Gastrocnemius medialis (tissue), 4 donors: ENCODE measurements around the gene APOC3. TPM values are rescaled to one million over a fixed set of nuclear protein-coding genes. Genes with fewer than 3 reads are reported as not detected.

Experiments used
- ATAC-seq, 2 donors: fragments of 150-250 bp; one replicate each; pipeline ENCODE4 v1.9.1; 2016
- DNase-seq, 2 donors: peaks; one replicate each; pipeline ENCODE4 v3.0.0-alpha.2; 2019
- H3K27ac ChIP-seq, 4 donors: fragments of 200-600 bp; sonication (generic); 1 replicate in 1 of 4; 2 replicates in 3 of 4; pipeline ENCODE4 v1.5.1; 2016 to 2018; ENCODE audit warnings: mild to moderate bottlenecking in 2 of 4, moderate library complexity in 1 of 4
- H3K27me3 ChIP-seq, 3 donors: fragments of 200-600 bp; sonication (generic) in 2 of 3; 1 replicate in 1 of 3; 2 replicates in 2 of 3; pipeline versions ENCODE4 v1.5.1 to v1.6.0; 2016 to 2019; ENCODE audit warnings: mild to moderate bottlenecking in 1 of 3, moderate library complexity in 1 of 3
- H3K36me3 ChIP-seq, 2 donors: fragments of 200-600 bp; sonication (generic) in 1 of 2; one replicate each; pipeline ENCODE4 v1.5.1; 2017 to 2018
- H3K4me1 ChIP-seq, 2 donors: fragments of 200-600 bp; sonication (generic) in 1 of 2; one replicate each; pipeline ENCODE4 v1.5.1; 2016 to 2017; ENCODE audit warnings: mild to moderate bottlenecking in 2 of 2
- H3K4me3 ChIP-seq, 4 donors: fragments of 200-600 bp; sonication (generic) in 3 of 4; 1 replicate in 1 of 4; 2 replicates in 3 of 4; pipeline ENCODE4 v1.5.1; 2016 to 2019; ENCODE audit warnings: mild to moderate bottlenecking in 2 of 4
- H3K9me3 ChIP-seq, 3 donors: fragments of 200-600 bp; sonication (generic) in 2 of 3; 1 replicate in 1 of 3; 2 replicates in 2 of 3; pipeline ENCODE4 v1.5.1; 2016 to 2019
- POLR2A ChIP-seq, 2 donors: fragments of 450-650 bp; IDR thresholded peaks; one replicate each; pipeline ENCODE4 v1.6.1; 2017; ENCODE audit warnings: antibody characterized with exemption in 2 of 2, mild to moderate bottlenecking in 2 of 2, moderate library complexity in 2 of 2
- in situ Hi-C, 4 donors: fragments of 200-750 bp; cut with MboI; loops; one replicate each; pipeline versions ENCODE4 v1.15.0 to v1.8.0; 2017; ENCODE audit warnings: low sequenced_read_pairs in 4 of 4
- intact Hi-C: fragments of 100-400 bp; cut with DNase I; formaldehyde crosslinking; loops from one replicate; pipeline ENCODE4 v1.15.1; 2023; ENCODE audit warnings: low total_unique reads
- total RNA-seq, 4 donors: library from RNA; depleted of rRNA; stranded (reverse); fragments of >200 nt; gene quantifications; one replicate each; pipeline versions ENCODE4 v1.1.0 to v1.2.3, GENCODE V29; 2016
- TF ChIP-seq, protein P1 (sequence below), 5 experiments: fragments of 450-650 bp in 3 of 5; fragments of 200-600 bp in 2 of 5; sonication (generic) in 2 of 5; IDR thresholded peaks in 4 of 5; conservative IDR thresholded peaks in 1 of 5; 1 replicate in 4 of 5; 2 replicates in 1 of 5; pipeline ENCODE4 v1.5.1; 2016 to 2019; ENCODE audit warnings: antibody characterized with exemption in 5 of 5, mild to moderate bottlenecking in 3 of 5, moderate library complexity in 3 of 5

APOC3 gene
- total RNA-seq, 4 donors from 2014 or later: 19.3 to 45.7 TPM; not detected in 2

DNA sequence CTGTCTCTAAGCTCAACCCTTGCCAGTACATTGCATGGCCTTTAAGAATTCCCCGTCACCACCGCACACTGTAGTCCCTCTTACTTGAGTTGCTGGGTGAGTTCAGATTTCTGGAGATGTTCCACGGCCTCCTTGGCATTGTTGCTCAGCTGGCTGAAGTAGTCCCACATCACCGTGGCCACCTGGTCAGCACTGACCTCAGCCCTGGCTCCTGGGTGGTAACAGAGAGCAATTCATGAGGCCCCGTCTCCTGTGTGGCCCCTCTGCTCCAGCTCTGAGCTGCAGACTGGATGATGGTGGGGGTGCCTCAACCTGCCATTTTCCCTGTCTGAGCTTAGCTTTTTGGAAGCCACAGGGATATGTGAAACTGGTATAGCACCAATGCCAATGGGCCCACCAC, 7.1 kb upstream of the APOC3 start:
- no peaks in the 10 kb centered on the region for H3K27me3 ChIP-seq
- ATAC-seq (peak; percentile 60 to 85), DNase-seq (peak in 1 of 2 donors; percentile 55)
- no peaks in the 10 kb centered on the region for H3K36me3 ChIP-seq
- TF ChIP-seq, protein P1, sequence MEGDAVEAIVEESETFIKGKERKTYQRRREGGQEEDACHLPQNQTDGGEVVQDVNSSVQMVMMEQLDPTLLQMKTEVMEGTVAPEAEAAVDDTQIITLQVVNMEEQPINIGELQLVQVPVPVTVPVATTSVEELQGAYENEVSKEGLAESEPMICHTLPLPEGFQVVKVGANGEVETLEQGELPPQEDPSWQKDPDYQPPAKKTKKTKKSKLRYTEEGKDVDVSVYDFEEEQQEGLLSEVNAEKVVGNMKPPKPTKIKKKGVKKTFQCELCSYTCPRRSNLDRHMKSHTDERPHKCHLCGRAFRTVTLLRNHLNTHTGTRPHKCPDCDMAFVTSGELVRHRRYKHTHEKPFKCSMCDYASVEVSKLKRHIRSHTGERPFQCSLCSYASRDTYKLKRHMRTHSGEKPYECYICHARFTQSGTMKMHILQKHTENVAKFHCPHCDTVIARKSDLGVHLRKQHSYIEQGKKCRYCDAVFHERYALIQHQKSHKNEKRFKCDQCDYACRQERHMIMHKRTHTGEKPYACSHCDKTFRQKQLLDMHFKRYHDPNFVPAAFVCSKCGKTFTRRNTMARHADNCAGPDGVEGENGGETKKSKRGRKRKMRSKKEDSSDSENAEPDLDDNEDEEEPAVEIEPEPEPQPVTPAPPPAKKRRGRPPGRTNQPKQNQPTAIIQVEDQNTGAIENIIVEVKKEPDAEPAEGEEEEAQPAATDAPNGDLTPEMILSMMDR (IDR thresholded peaks at IDR 0.05 in 4 of 5, conservative IDR thresholded peaks at IDR 0.05 in 1 of 5): no peak
- peak overlapping the region in 1 of 4 donors; percentile 60 for H3K27ac ChIP-seq
- in situ Hi-C loops: no loop called here
- no peaks in the 10 kb centered on the region for H3K4me1 ChIP-seq
- intact Hi-C loops: no loop called here
- H3K4me3 ChIP-seq: no peak overlapping the region
- H3K9me3 ChIP-seq: no peaks in the 10 kb centered on the region

- in situ Hi-C loops: no loop called here
- H3K9me3 ChIP-seq: no peaks in the 10 kb centered on the region
- no peak for ATAC-seq
- no peak for DNase-seq
- H3K4me3 ChIP-seq: no peak within 1 kb of the TSS
- no peaks in the 10 kb centered on the region for H3K4me1 ChIP-seq
- no peaks in the 10 kb centered on the region for H3K27me3 ChIP-seq
- no peak for TF ChIP-seq POLR2A (IDR thresholded peaks at IDR 0.05)
- TF ChIP-seq, protein P1 (IDR thresholded peaks at IDR 0.05 in 4 of 5, conservative IDR thresholded peaks at IDR 0.05 in 1 of 5): no peak
- peak within 1 kb of the TSS in 1 of 4 donors; percentile 60 for H3K27ac ChIP-seq
- intact Hi-C loops: no loop called here
- H3K36me3 ChIP-seq: no peaks in the 10 kb centered on the region
These were observed 6.5 kb upstream of the APOC3 start, which contains the start of gene APOA4 for GRCh38 chr11:116823031-116823843. Gene APOA4, minus strand, starts transcription at chr11:116823304. Its CDS starts 113 bp downstream, at chr11:116823191.

DNA sequence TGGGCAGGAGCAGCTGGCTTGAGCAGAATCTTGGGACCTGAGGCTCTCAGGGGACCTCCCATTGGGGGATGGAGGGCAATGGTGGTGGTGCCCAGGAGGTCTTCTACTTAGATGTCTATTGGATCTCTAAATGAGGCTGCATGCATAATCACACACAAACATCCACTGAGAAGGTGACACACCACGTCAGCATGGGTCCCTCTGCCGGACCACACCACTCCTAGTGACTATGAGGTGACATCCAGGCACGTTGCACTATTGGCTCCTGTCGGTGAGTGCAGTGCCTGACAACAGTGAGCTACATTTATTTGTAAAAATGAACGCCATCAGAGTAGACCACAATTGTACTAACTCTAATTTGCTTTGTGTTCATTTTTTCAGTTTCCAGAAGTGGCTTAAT, 4.3 kb upstream of the APOC3 start:
- in situ Hi-C loops (no loop called here), intact Hi-C loops (no loop called here)
- no peaks in the 10 kb centered on the region for H3K36me3 ChIP-seq
- H3K27me3 ChIP-seq: no peaks in the 10 kb centered on the region
- H3K9me3 ChIP-seq: no peaks in the 10 kb centered on the region
- no peak for ATAC-seq
- TF ChIP-seq, protein P1 (IDR thresholded peaks at IDR 0.05 in 4 of 5, conservative IDR thresholded peaks at IDR 0.05 in 1 of 5): no peak
- TF ChIP-seq POLR2A (IDR thresholded peaks at IDR 0.05): no peak
- no peak for DNase-seq
- no peak overlapping the region for H3K27ac ChIP-seq
- H3K4me3 ChIP-seq: no peak overlapping the region
- H3K4me1 ChIP-seq: no peaks in the 10 kb centered on the region

DNA sequence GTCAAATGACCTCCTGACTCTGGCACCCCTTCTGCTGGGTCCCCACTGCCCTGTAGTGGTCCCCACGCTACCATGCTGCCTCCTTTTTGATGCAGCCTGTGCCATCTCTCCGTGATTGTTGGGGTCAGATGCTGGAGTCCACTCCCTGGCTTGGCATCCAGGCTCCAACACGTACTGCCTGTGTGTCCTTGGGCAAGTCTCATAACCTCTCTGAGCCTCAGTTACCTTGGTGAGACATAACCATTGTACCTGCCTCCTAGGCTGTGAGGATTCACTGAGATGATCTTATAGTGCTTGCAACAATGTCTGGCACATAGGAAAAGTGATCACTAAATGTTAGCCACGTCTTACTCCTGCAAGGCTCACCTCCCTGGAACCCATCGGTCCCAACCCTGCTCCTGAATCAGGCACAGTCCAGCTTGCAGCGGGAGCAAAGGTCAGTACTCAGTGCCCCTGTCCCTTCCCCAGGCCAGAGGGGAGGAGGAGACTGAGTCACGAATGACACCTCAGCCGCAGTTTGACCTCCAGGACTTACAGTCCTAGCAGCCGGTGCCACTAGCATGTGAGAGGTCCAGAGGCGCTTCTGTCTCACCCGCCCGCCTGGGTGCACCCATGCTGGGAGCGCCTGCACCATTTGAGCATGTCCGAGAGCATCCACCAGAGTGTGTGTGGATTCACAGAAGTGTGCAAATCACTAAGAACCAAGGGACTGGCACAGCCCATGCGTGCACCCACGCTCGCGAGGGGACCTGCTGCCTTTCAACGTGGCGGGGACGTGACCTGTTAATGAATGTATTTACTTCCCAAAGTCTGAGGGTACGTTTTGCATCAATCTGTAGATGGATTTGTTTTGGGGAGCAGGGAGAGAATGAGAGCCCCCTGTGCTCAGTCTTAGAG, 3.6 kb upstream of the APOC3 start:
- intact Hi-C loops (no loop called here), in situ Hi-C loops (no loop called here)
- H3K27ac ChIP-seq: no peak overlapping the region
- no peaks in the 10 kb centered on the region for H3K36me3 ChIP-seq
- TF ChIP-seq, protein P1 (IDR thresholded peaks at IDR 0.05 in 4 of 5, conservative IDR thresholded peaks at IDR 0.05 in 1 of 5): no peak
- no peak for TF ChIP-seq POLR2A (IDR thresholded peaks at IDR 0.05)
- H3K27me3 ChIP-seq: no peaks in the 10 kb centered on the region
- no peak for DNase-seq
- no peaks in the 10 kb centered on the region for H3K9me3 ChIP-seq
- no peak for ATAC-seq
- no peaks in the 10 kb centered on the region for H3K4me1 ChIP-seq
- no peak overlapping the region for H3K4me3 ChIP-seq
